CD4-positive, alpha-beta T cell treated with Interleukin-6 for 4 hours (primary cell): ENCODE measurements around the gene ACTR10.

Source experiments
- DNase-seq: peaks from one replicate; pipeline ENCODE4 v3.0.0-alpha.2; 2020; ENCODE audit warnings: mixed read lengths

Gene ACTR10

GRCh38 chr14:58199726-58200479 lies at the start of gene ACTR10:
Gene ACTR10, plus strand, starts transcription at chr14:58200149. Its CDS starts 69 bp downstream, at chr14:58200218.
- DNase-seq = peak; percentile 90

GRCh38 chr14:58150243-58150805 lies 49.6 kb upstream of the ACTR10 start:
- DNase-seq = no peak

- DNase-seq = peak; percentile 3
These were observed 48.6 kb upstream of the ACTR10 start for GRCh38 chr14:58151133-58152013.

- peak; percentile 74 for DNase-seq
These were observed 47.7 kb upstream of the ACTR10 start, which contains the start of gene ARMH4 for GRCh38 chr14:58152014-58152857. Gene ARMH4, minus strand, starts transcription at chr14:58152213. Its CDS starts 12,855 bp downstream, at chr14:58139358.

GRCh38 chr14:58160561-58160960 lies 39.4 kb upstream of the ACTR10 start:
- no peak for DNase-seq

GRCh38 chr14:58166005-58166983 lies 33.7 kb upstream of the ACTR10 start:
- peak; percentile 78 for DNase-seq

- no peak for DNase-seq
These were observed 32.9 kb upstream of the ACTR10 start for GRCh38 chr14:58167057-58167456.

GRCh38 chr14:58167891-58168290 lies 32.1 kb upstream of the ACTR10 start:
- DNase-seq = no peak

GRCh38 chr14:58171090-58171489 lies 28.9 kb upstream of the ACTR10 start:
- peak; percentile 19 for DNase-seq

- DNase-seq = no peak
These were observed 22.8 kb upstream of the ACTR10 start for GRCh38 chr14:58177125-58177524.

GRCh38 chr14:58189176-58189575 lies 10.8 kb upstream of the ACTR10 start:
- DNase-seq = no peak

- DNase-seq = no peak
These were observed 8.0 kb upstream of the ACTR10 start for GRCh38 chr14:58191763-58192601.

GRCh38 chr14:58193542-58193941 lies 6.4 kb upstream of the ACTR10 start:
- DNase-seq = no peak

GRCh38 chr14:58196198-58196597 lies 3.8 kb upstream of the ACTR10 start:
- DNase-seq = no peak

GRCh38 chr14:58198086-58198485 lies 1.9 kb upstream of the ACTR10 start:
- DNase-seq = no peak

- no peak for DNase-seq
These were observed 512 bp downstream of the ACTR10 start for GRCh38 chr14:58200480-58200841.

- no peak for DNase-seq
These were observed 897 bp downstream of the ACTR10 start for GRCh38 chr14:58200846-58201245.

- DNase-seq = no peak
These were observed 13.2 kb downstream of the ACTR10 start for GRCh38 chr14:58213176-58213575.

- no peak for DNase-seq
These were observed 15.4 kb downstream of the ACTR10 start for GRCh38 chr14:58215191-58215914.

GRCh38 chr14:58216544-58216943 lies 16.6 kb downstream of the ACTR10 start:
- no peak for DNase-seq
